MM.1S (cell line): Measurements from ENCODE around the gene BANP.
"Not testable (repeated sequence)": the region's sequence is repeated elsewhere in the genome, so short reads cannot be mapped to it uniquely, and the experiment has no call there.

Source experiments
- EZH2 ChIP-seq: fragments of 300-600 bp; sonication (generic); optimal IDR thresholded peaks from 2 replicates; pipeline ENCODE3; 2017; ENCODE audit warnings: low read depth, mild to moderate bottlenecking, antibody characterized with exemption, low read length, mixed read lengths
- EZH2phosphoT487 ChIP-seq: fragments of 300-600 bp; sonication (generic); IDR thresholded peaks from 2 replicates; pipeline ENCODE4 v1.6.1; 2018; ENCODE audit warnings: antibody characterized with exemption, low read length
- TF ChIP-seq, protein P1 (sequence below): fragments of 300-600 bp; sonication (generic); IDR thresholded peaks from 2 replicates; pipeline ENCODE4 v1.5.1; 2016; ENCODE audit warnings: antibody characterized with exemption, low read length, mixed read lengths

DNA sequence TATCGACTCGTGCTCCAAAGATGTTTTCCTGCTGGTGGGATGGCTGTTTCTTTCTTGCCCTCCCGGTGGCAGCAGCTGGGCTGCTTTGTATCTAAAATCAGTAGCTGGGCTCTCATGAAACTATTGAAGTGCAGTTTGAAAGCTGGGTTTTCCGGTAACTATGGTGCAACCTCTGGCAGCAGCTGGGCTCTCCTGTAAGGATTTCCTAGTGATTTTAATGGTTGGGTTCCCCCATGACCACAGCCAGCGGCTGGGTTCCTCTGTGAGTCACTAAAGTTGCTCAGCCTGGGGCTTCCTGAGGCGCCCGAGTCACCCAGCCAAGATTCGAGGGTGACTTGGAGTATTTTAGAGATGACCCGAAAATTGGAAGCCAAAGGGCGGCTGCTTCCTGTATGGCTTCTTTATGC is 73.9 kb downstream of the BANP start:
- TF ChIP-seq, protein P1, sequence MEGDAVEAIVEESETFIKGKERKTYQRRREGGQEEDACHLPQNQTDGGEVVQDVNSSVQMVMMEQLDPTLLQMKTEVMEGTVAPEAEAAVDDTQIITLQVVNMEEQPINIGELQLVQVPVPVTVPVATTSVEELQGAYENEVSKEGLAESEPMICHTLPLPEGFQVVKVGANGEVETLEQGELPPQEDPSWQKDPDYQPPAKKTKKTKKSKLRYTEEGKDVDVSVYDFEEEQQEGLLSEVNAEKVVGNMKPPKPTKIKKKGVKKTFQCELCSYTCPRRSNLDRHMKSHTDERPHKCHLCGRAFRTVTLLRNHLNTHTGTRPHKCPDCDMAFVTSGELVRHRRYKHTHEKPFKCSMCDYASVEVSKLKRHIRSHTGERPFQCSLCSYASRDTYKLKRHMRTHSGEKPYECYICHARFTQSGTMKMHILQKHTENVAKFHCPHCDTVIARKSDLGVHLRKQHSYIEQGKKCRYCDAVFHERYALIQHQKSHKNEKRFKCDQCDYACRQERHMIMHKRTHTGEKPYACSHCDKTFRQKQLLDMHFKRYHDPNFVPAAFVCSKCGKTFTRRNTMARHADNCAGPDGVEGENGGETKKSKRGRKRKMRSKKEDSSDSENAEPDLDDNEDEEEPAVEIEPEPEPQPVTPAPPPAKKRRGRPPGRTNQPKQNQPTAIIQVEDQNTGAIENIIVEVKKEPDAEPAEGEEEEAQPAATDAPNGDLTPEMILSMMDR, result not testable (repeated sequence)
- TF ChIP-seq EZH2phosphoT487, EZH2: not testable (repeated sequence)
